ENCODE measurements around the gene RGS18.

Gene RGS18

DNA sequence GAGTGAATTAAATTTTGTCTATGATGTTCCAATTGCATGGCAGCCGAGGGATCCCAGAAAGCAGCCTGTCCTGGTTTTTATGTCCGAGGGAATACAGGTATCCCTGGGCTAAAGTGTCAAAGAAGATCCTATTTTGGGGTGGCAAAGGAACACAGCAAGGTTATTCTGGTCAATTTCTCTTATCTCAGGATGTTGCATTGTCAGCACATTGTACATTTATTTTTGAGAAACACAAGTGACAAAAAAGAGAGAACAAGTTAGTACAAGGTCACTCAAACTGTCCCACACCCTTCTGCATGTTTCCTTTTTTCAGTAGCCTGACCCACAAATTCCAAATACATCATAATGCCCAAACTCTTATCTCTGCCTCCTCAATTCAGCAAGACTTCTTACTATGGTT is 17.7 kb downstream of the RGS18 start:
- no peak overlapping the region for H4K91ac ChIP-seq (ENCODE audit: low read depth, low read length)
- no CpG with 5 or more reads among the region's 2 CpGs for WGBS (ENCODE audit: extremely low coverage, insufficient coverage, insufficient read length)
- H2BK5ac ChIP-seq (ENCODE audit: low read depth, low read length, poor library complexity) = no peak overlapping the region
- H3K14ac ChIP-seq (ENCODE audit: low read length) = no peak overlapping the region
- H3K4ac ChIP-seq (ENCODE audit: low read depth, low read length) = no peak overlapping the region
- H3K4me3 ChIP-seq (ENCODE audit: low read depth, low read length) = no peak overlapping the region
- no peaks in the 10 kb centered on the region for H3K27me3 ChIP-seq (ENCODE audit: insufficient read depth, low read length)
- no peaks in the 10 kb centered on the region for H3K9me3 ChIP-seq (ENCODE audit: insufficient read depth, low read depth, low read length)
- H3K79me2 ChIP-seq (ENCODE audit: control insufficient read depth, insufficient read depth, low read length, poor library complexity) = no peaks in the 10 kb centered on the region
- no peak overlapping the region for H2BK120ac ChIP-seq (ENCODE audit: insufficient read depth, low read length, poor library complexity)
- H3K23ac ChIP-seq (ENCODE audit: low read length) = no peak overlapping the region
- no peak overlapping the region for H3K4me2 ChIP-seq (ENCODE audit: low read length)
- DNase-seq = no peak
- no peak overlapping the region for H2AFZ ChIP-seq (ENCODE audit: insufficient read depth, low read length, poor library complexity)
- no peaks in the 10 kb centered on the region for H3K79me1 ChIP-seq (ENCODE audit: low read length)
- no peak overlapping the region for H3K9ac ChIP-seq (ENCODE audit: low read length)
- no peak overlapping the region for H3K18ac ChIP-seq (ENCODE audit: low read length)
- H4K8ac ChIP-seq (ENCODE audit: low read depth, low read length) = no peak overlapping the region
- H3K27ac ChIP-seq (ENCODE audit: low read depth, low read length) = no peak overlapping the region
- H4K12ac ChIP-seq (ENCODE audit: low read depth, low read length) = no peak overlapping the region
- H2AK5ac ChIP-seq (ENCODE audit: low read length) = no peak overlapping the region
- H2BK12ac ChIP-seq (ENCODE audit: low read length) = no peak overlapping the region
- H3K4me1 ChIP-seq (ENCODE audit: control insufficient read depth in 1 of 2, insufficient read depth in 2 of 2, low read length in 2 of 2) = no peaks in the 10 kb centered on the region
- no peaks in the 10 kb centered on the region for H3K36me3 ChIP-seq (ENCODE audit: control insufficient read depth in 1 of 2, insufficient read depth in 2 of 2, low read length in 2 of 2)

DNA sequence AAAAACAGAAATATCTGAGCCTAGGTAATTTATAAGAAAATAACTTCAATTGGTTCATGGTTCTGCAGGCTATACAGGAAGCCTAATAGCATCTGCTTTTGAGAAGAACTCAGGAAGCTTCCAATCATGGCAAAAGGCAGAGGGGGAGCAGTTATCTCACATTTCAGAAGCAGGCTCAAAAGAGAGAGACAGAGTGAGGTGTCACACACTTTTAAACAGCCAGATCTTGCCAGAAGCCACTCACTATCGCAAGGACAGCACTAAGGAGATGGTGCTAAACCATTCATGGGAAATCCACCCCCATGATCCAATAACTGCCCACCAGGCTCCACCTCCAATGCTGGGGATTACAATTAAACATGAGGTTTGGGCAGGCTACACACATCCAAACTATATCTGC is 25.5 kb downstream of the RGS18 start:
- Histone ChIP-seq H3K14ac (ENCODE audit: low read length) (no peak overlapping the region), H3K4me1 (ENCODE audit: control insufficient read depth in 1 of 2, insufficient read depth in 2 of 2, low read length in 2 of 2) (no peaks in the 10 kb centered on the region), H3K9ac (ENCODE audit: low read length) (no peak overlapping the region), H2AFZ (ENCODE audit: insufficient read depth, low read length, poor library complexity) (no peak overlapping the region), H4K91ac (ENCODE audit: low read depth, low read length) (no peak overlapping the region), H3K79me1 (ENCODE audit: low read length) (no peaks in the 10 kb centered on the region), H3K4me3 (ENCODE audit: low read depth, low read length) (no peak overlapping the region), H3K4me2 (ENCODE audit: low read length) (no peak overlapping the region), H3K27ac (ENCODE audit: low read depth, low read length) (no peak overlapping the region), H3K9me3 (ENCODE audit: insufficient read depth, low read depth, low read length) (no peaks in the 10 kb centered on the region), H3K23ac (ENCODE audit: low read length) (no peak overlapping the region), H2AK5ac (ENCODE audit: low read length) (no peak overlapping the region), H4K8ac (ENCODE audit: low read depth, low read length) (no peak overlapping the region), H2BK12ac (ENCODE audit: low read length) (no peak overlapping the region), H3K36me3 (ENCODE audit: control insufficient read depth in 1 of 2, insufficient read depth in 2 of 2, low read length in 2 of 2) (no peaks in the 10 kb centered on the region), H4K12ac (ENCODE audit: low read depth, low read length) (no peak overlapping the region), H3K27me3 (ENCODE audit: insufficient read depth, low read length) (no peaks in the 10 kb centered on the region), H3K4ac (ENCODE audit: low read depth, low read length) (no peak overlapping the region), H2BK5ac (ENCODE audit: low read depth, low read length, poor library complexity) (no peak overlapping the region), H2BK120ac (ENCODE audit: insufficient read depth, low read length, poor library complexity) (no peak overlapping the region), H3K18ac (ENCODE audit: low read length) (no peak overlapping the region), H3K79me2 (ENCODE audit: control insufficient read depth, insufficient read depth, low read length, poor library complexity) (no peaks in the 10 kb centered on the region)
- no CpG with 5 or more reads among the region's 1 CpG for WGBS (ENCODE audit: extremely low coverage, insufficient coverage, insufficient read length)
- DNase-seq = no peak

DNA sequence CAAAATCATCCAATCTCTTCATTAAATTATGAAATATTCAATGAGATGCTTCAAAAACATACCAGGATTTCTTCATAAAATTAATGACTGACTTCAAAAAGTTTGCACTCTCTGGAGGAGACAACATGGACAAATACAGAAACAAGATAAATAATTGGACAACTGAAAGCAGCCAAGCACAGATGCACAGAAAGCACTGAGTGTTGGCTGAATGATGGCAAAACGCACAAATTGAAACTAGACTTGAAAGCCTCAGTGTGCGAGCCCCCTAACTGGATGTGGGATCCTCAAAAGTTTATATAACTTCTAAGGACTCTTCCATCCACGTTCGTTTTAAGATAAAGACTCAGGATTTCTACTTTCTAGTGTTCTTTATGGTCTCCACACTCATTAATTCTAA is 27.9 kb downstream of the RGS18 start:
- no peaks in the 10 kb centered on the region for H3K79me1 ChIP-seq (ENCODE audit: low read length)
- no peak overlapping the region for H3K18ac ChIP-seq (ENCODE audit: low read length)
- H3K36me3 ChIP-seq (ENCODE audit: control insufficient read depth in 1 of 2, insufficient read depth in 2 of 2, low read length in 2 of 2) = no peaks in the 10 kb centered on the region
- H4K12ac ChIP-seq (ENCODE audit: low read depth, low read length) = no peak overlapping the region
- no peak overlapping the region for H2BK5ac ChIP-seq (ENCODE audit: low read depth, low read length, poor library complexity)
- H3K23ac ChIP-seq (ENCODE audit: low read length) = no peak overlapping the region
- WGBS (ENCODE audit: extremely low coverage, insufficient coverage, insufficient read length) = no CpG with 5 or more reads among the region's 4 CpGs
- no peak overlapping the region for H3K27ac ChIP-seq (ENCODE audit: low read depth, low read length)
- no peak overlapping the region for H3K4me3 ChIP-seq (ENCODE audit: low read depth, low read length)
- no peak for DNase-seq
- H2BK120ac ChIP-seq (ENCODE audit: insufficient read depth, low read length, poor library complexity) = no peak overlapping the region
- H4K8ac ChIP-seq (ENCODE audit: low read depth, low read length) = no peak overlapping the region
- no peaks in the 10 kb centered on the region for H3K9me3 ChIP-seq (ENCODE audit: insufficient read depth, low read depth, low read length)
- no peaks in the 10 kb centered on the region for H3K4me1 ChIP-seq (ENCODE audit: control insufficient read depth in 1 of 2, insufficient read depth in 2 of 2, low read length in 2 of 2)
- no peak overlapping the region for H2AFZ ChIP-seq (ENCODE audit: insufficient read depth, low read length, poor library complexity)
- H2AK5ac ChIP-seq (ENCODE audit: low read length) = no peak overlapping the region
- H3K4ac ChIP-seq (ENCODE audit: low read depth, low read length) = no peak overlapping the region
- H2BK12ac ChIP-seq (ENCODE audit: low read length) = no peak overlapping the region
- H3K14ac ChIP-seq (ENCODE audit: low read length) = no peak overlapping the region
- no peaks in the 10 kb centered on the region for H3K79me2 ChIP-seq (ENCODE audit: control insufficient read depth, insufficient read depth, low read length, poor library complexity)
- H3K27me3 ChIP-seq (ENCODE audit: insufficient read depth, low read length) = no peaks in the 10 kb centered on the region
- H3K4me2 ChIP-seq (ENCODE audit: low read length) = no peak overlapping the region
- H3K9ac ChIP-seq (ENCODE audit: low read length) = no peak overlapping the region
- H4K91ac ChIP-seq (ENCODE audit: low read depth, low read length) = no peak overlapping the region

DNA sequence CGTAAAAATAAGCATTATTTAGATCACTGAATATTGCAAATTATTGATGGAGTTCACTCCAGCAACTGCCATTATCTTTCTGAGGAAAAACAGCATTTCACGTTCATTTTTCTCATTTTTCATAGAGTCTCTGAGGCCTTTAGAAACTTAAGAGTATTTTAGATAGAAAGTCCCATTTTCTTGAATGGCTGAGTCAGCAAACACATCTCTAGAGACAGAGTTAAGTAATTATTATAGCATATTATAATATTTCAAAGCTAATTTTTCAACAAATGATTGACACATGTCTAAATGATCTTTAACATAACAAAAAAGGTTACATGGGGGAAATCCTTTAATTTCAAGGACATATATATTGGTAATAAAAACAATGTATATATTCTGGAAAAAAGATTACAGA is 31.8 kb downstream of the RGS18 start:
- H3K9me3 ChIP-seq (ENCODE audit: insufficient read depth, low read depth, low read length) = no peaks in the 10 kb centered on the region
- H2AK5ac ChIP-seq (ENCODE audit: low read length) = no peak overlapping the region
- no peak overlapping the region for H4K91ac ChIP-seq (ENCODE audit: low read depth, low read length)
- H2BK12ac ChIP-seq (ENCODE audit: low read length) = no peak overlapping the region
- DNase-seq = no peak
- H3K18ac ChIP-seq (ENCODE audit: low read length) = no peak overlapping the region
- H3K4me1 ChIP-seq (ENCODE audit: control insufficient read depth in 1 of 2, insufficient read depth in 2 of 2, low read length in 2 of 2) = no peaks in the 10 kb centered on the region
- H3K23ac ChIP-seq (ENCODE audit: low read length) = no peak overlapping the region
- no peak overlapping the region for H2BK5ac ChIP-seq (ENCODE audit: low read depth, low read length, poor library complexity)
- H2AFZ ChIP-seq (ENCODE audit: insufficient read depth, low read length, poor library complexity) = no peak overlapping the region
- H4K8ac ChIP-seq (ENCODE audit: low read depth, low read length) = no peak overlapping the region
- no peaks in the 10 kb centered on the region for H3K36me3 ChIP-seq (ENCODE audit: control insufficient read depth in 1 of 2, insufficient read depth in 2 of 2, low read length in 2 of 2)
- H3K79me1 ChIP-seq (ENCODE audit: low read length) = no peaks in the 10 kb centered on the region
- no peak overlapping the region for H3K4me3 ChIP-seq (ENCODE audit: low read depth, low read length)
- H4K12ac ChIP-seq (ENCODE audit: low read depth, low read length) = no peak overlapping the region
- no peak overlapping the region for H3K14ac ChIP-seq (ENCODE audit: low read length)
- no peak overlapping the region for H3K4ac ChIP-seq (ENCODE audit: low read depth, low read length)
- H2BK120ac ChIP-seq (ENCODE audit: insufficient read depth, low read length, poor library complexity) = no peak overlapping the region
- no peak overlapping the region for H3K27ac ChIP-seq (ENCODE audit: low read depth, low read length)
- H3K79me2 ChIP-seq (ENCODE audit: control insufficient read depth, insufficient read depth, low read length, poor library complexity) = no peaks in the 10 kb centered on the region
- WGBS (ENCODE audit: extremely low coverage, insufficient coverage, insufficient read length) = no CpG with 5 or more reads among the region's 2 CpGs
- no peaks in the 10 kb centered on the region for H3K27me3 ChIP-seq (ENCODE audit: insufficient read depth, low read length)
- no peak overlapping the region for H3K9ac ChIP-seq (ENCODE audit: low read length)
- no peak overlapping the region for H3K4me2 ChIP-seq (ENCODE audit: low read length)
